ENCODE results near the gene IMMT.

The IMMT gene

DNA sequence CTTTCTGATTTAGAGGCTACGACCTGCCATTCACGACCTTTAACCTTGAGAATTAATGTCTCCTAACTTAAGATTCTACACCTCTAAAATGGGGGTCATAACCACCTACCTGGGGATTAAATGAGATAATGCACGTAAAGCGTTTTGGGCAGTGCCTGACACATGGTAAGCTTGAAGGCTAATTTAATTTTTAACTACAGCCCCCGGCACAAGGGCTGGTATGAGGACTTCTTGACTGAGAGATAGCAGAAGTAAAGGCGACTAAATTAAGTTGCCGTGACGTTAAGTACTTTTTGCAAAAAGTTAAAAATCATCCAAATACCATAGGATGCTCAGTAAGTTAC, 4.5 kb upstream of the IMMT start:
- DNase-seq (ENCODE audit: low read depth): no peak

DNA sequence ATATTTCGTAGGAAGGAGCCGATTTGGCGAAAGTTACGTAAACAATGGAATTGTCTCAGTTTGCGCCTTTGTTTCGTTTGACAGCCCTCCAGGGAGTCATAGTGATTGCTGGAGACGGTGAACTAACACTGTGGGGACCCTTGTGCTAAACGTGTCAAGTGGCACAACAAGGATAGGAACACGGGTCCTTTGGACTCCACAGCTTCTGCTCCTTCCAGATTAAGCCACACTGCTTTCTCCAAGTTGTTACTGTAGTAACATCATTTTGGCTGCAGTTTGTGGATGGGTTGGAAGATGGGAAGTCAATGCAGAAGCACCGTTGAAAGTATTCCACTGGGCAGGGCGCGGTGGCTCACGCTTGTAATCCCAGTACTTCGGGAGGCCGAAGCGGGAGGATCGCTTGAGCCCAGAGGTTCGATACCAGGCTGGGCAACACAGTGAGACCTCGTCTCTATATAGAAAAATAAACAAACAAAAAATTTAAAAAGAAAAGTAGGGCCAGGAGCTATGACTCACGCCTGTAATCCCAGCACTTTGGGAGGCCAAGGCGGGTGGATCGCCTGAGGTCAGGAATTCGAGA, 636 bp upstream of the IMMT start:
- DNase-seq (ENCODE audit: low read depth): no peak

DNA sequence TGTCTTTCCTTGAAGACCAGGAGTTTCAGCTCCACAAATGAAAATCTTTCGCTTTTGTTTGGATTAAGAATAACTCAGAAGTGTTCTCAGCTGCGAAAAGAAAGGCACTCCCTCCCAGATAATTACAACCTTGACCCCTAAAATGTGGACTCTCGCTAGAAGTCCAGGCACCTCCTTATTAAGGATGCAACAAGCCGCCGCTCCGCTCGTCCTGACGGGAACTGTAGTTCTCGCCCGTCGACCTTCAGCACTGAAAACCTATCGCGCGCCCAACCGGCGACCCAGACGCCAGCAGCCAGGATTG, 559 bp downstream of the IMMT start:
- DNase-seq (ENCODE audit: low read depth): no peak

DNA sequence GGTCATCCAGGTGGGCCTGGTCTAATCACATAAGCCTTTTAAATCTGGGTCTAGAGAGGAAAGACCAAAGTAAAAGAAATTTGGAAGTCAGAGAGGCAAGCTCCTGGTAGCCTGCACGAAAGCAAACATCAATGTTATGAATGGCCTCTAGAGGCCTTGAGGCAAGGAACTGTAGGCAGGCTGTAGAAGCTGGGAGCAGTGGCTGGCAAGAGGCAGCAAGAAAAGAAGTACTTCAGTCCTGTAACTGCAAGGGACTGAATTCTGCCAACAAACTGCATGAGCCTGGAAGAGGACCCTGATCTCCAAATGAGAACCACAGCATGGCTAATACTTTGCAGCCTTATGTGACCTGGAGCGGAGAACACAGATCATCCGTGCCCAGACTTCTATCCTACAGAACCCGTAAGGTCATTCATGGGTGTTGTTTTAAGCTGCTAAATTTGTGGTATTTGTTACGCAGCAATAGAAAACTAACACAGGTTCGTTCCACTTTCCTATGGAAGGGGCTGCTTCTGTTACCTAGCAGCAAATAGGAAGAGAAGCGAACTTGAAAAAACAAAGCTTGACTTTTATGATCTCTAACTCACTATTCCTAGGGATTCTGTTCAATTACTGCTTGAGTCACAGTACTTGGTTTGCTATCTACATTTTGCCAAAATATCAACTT, 1.2 kb downstream of the IMMT start:
- no peak for DNase-seq (ENCODE audit: low read depth)

DNA sequence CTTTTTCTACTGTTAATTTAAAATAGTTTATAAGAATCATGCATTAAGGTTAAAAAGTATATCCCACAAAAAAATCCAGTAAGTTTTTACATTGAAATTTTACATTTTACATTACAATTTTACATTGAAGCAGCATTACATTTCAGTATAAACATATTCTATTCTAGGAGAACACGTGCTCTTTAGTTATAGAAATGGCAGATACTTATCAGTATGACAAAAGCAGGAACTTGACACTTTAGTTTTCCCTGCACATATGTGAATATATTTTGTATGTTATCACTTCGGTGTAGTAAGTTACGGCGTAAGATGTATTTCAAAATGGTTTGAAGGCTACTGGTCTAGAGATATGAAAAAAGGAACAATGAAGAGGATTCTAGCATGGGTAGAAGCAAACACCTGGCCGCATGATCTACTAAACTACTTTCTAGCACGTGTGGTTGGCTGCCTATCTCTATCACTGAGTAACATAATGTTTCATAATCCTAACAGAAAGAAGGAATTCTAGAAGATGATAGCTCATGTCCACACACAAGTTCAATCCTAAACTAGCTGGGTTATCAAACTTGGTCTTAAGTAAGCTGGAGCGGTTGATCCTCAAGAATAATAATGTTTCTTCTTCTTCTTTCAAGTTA, 5.4 kb downstream of the IMMT start:
- no peak for DNase-seq (ENCODE audit: low read depth)

DNA sequence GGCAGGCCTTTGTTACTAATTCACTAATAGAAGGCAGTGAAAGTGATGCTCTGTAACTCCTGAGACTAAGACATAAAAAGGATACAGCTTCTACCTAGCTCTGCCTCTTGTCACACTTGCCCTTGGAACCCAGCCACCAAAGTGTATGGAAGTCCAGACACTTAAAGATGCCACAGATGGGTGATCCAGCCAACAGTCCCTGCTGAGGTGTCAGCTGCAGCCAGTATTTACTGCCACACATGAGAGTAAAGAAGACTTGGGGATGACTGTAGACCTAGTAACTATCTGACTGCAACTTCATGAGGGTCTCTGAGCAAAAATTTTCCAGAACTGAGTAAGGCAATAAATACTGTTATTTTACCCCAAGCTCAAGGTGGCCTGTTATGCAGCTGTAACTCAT, 8.8 kb downstream of the IMMT start:
- no peak for DNase-seq (ENCODE audit: low read depth)

DNA sequence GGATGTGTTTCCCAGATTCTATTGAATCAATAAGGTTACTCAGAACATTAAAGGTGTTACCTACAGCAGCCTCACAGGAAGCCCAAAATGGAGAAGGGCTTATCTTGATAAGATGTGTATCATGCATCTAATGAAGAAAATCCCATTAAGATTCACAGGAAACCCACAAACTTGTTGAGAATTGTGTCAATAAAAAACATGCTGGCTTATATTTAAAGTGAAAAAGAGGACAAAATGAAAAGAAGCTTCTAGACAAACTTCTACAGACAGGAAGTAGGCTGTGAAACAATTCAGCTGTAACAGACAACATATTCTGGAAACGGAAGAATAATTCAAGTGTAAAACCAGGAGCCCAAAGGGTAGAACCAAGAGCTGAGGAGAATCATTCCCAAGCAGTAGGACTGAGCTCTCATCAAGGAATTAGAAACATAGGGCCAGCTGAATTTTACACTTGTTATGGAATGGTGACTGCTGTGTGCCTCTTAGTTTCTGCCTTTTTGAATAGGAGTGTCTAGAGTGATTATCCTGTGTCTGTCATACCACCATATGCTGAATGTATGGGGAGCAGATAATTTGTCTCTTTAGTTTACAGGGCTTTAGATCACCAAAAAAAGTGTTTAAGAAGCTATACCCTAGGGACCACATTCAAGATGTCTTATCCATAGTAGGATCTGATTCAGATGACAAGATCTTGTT, 9.6 kb downstream of the IMMT start:
- DNase-seq (ENCODE audit: low read depth): no peak

DNA sequence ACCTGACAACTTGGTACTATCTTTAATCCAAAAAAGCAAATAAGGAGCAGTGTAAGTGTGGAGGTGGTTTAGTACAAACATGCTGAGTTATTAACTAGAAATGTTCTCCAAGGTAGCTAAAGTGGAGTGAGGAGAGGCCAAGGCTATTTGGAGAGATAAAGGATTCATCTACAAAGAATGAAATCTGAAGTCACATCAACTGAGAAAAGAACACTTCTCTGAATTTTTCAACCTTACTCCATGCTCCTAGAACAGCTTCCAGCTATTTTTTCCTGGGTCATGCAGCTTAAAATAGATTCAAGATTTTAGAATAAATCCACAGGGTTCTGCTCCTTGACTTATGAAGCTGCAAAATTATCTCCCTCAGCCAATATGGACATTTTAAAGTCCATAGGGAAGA, 18.7 kb downstream of the IMMT start:
- no peak for DNase-seq (ENCODE audit: low read depth)

DNA sequence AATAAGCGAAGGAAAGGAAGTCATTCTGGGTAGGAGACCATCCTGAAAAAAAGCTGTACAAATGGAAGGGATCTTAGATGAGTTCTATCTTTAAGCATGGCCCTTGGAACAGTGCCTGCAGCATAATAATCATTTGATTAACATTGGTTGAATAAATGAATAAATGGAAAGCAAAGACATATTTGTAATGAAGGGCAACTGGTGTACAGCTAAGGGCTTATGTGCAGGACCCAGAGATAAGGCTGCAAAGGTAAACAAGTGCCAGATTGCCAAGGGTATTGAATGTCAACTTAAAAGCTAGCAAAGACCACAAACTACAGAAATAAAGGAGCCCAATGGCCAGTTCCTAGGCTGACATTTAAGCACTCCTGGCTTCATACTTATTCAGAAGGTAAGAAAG, 19.4 kb downstream of the IMMT start:
- no peak for DNase-seq (ENCODE audit: low read depth)

DNA sequence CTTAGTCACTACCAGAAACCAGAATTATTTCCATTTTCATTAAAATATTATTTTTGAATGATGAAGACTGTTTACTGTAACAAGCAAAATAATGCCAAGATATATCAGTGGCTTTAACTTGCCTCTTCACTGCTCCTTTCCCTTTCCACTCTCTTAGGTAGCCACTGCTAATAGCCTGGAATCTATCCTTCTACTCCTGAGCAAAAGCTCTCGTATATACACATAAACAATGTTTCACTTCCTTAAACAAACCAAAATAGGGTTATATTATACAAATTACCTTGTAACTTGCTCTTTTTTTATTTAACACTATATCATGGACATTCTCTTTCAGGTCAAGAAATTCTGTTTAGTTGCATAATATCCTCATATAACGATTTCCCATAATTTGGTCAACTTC, 20.8 kb downstream of the IMMT start:
- DNase-seq (ENCODE audit: low read depth): no peak

DNA sequence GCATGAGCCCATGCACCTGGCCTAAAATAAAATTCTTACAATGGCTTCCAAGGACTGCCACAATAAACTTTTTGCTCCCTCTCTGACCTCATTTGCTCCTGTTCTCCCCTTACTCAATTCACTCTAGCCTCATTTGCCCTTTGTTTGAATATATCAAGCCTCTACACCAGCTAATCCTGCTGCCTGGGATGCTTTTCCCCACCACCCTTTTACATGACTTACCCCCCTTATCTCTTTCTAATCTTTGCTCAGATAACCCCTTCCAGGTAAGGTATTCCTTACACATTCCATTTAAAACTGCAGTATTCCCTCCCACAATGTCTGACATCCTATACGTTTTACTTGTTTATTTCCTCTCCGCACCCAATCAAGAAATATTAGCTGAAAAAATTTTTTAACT, 22.7 kb downstream of the IMMT start:
- no peak for DNase-seq (ENCODE audit: low read depth)

DNA sequence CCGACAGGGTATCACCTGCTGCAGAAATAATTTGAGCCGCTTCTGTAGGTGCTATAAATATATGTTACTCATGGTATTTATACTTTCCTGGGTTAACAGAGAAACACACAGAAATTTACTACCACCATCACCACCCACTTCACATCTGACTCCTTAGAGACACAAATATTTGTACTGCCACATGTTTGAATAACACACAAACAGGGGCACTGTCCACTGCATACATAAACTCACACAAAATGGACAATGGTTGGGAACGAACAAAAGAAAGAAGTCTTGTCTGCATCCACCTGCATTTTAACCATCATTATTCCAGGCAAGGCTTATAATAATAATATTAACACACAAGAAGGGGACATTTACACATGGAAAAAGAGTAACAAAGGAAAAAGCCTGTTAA, 24.0 kb downstream of the IMMT start:
- DNase-seq (ENCODE audit: low read depth): no peak

DNA sequence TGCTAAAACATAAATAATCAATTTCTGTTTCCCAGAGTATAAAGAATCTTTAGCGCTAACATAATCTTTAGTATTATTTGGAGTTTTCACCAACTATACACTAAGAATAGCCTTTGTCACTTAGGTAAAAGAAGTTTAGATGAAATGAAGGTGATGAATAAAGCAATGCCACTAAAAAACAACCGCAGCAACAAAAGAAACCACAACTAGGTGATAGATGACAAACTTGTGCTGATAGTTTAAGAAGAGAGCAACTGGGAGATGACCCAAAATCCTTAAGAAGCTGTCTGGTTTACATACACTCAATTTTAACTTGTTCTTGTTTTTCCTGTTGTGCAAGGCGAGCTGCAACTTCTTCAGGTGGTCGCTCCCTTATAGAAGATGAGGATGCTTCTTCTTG, 24.8 kb downstream of the IMMT start:
- DNase-seq (ENCODE audit: low read depth): no peak

DNA sequence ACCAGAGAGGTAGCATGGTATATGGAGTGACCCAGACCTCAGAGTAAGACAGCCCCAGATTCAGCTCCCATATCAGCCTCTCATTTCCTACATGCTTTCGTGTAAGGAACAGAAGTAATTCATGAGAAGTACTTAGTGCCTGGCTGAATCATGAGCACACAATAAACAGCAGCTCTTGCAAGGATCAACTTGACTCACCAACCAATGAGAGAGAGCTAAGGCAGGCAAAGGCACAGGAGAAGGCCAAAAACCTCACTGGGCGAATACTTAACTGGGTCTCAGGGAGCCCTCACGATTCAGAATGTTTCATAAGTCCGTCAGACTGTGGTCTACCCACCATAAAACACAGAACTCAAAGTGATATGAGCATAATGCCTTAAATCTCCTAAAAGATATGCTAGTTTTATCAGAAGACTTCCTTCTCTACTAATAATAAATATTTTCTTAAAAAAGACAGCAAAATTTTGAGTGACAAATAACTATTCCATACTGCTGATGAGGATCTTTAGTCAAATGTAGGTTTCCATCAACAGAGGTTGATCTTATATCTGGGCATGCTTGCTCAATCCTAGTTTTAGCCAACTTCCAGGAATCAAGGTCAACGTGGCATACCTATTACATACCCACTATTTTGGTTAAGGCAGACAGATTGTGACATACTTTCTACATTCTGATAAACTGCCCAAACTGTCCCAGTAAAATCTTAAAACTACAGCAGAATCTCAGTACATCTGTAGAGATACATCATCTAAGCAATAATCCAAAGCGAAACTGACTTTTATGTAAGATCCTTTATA, 34.9 kb downstream of the IMMT start:
- no peak for DNase-seq (ENCODE audit: low read depth)

DNA sequence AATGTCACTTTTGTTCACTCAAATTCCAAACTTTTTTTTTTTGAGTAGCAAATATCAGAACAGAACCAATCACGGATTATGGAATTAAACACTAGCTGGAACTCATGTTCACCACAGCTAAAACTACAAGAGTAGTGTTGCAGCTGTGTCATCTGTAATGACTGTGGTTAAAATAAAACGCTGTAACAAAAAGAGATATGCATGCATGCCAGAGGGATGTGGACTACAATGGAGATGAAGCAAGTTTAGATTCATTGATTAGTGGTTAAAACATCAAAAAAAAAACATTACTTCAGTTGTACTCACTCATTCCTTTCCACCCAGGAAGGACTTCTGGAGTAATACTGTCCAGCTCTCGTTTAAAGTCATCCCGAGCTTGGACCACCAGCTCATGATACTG, 37.0 kb downstream of the IMMT start:
- DNase-seq (ENCODE audit: low read depth): no peak

DNA sequence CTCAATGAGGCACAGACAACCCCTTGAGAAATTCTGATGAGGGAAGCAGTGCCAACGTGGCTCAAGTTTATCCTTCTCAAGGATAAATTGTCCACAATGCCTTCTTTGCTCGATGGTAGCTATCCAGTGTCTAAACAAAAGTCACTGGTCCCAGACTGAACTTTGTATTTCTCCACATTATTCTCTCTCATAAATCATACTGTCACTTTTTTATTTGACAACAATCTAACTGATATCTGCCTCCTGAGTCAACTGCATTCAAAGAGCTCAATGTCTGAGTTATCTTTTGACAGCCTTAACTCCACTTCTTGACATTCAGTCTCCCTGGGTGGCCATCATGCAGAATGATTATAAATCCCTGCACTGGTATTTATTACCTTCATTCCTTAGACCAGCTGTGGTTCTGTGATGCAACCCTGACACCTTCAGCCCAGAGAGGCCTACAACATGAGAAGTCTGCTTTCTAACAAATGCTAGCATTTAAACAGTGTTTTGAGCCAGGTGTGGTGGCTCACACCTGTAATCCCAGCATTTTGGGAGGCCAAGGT, 38.2 kb downstream of the IMMT start:
- DNase-seq (ENCODE audit: low read depth): no peak

DNA sequence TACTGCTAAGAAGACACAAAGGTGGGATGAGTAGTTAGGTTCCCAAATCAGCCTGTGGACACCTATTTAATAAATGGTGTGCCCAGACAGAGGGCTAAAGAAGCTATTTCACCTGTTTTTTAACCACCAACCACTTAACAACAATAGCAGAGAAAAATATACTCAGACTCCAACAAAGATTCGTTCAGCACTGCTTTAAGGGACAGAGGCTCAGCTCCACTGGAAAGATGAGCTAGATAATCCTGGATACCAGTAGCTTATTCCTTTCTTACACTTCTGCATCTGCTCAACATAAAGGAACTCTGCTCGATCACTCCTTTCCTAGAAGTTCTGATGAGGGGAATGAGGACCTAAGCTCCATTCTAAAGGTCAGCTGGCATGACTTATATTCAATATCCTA, 44.8 kb downstream of the IMMT start:
- no peak for DNase-seq (ENCODE audit: low read depth)

DNA sequence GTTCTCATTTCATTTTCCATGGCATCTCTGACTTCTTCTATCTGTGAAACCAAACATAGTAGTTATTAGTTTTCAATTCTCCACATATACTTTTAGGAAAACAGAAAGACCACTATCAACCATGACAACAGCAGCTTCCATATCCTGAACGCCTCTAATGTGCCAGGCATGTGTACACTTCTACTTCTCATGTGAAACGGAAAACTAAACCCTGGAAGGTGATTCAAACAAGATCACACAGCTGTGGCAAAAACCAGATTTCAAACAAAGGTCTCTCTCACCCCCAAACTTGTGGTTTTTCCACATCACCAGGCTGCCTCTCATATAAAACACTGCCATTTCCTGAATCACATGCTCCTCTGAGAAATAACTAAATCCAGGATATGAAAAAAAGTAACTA, 47.5 kb downstream of the IMMT start:
- DNase-seq (ENCODE audit: low read depth): no peak

DNA sequence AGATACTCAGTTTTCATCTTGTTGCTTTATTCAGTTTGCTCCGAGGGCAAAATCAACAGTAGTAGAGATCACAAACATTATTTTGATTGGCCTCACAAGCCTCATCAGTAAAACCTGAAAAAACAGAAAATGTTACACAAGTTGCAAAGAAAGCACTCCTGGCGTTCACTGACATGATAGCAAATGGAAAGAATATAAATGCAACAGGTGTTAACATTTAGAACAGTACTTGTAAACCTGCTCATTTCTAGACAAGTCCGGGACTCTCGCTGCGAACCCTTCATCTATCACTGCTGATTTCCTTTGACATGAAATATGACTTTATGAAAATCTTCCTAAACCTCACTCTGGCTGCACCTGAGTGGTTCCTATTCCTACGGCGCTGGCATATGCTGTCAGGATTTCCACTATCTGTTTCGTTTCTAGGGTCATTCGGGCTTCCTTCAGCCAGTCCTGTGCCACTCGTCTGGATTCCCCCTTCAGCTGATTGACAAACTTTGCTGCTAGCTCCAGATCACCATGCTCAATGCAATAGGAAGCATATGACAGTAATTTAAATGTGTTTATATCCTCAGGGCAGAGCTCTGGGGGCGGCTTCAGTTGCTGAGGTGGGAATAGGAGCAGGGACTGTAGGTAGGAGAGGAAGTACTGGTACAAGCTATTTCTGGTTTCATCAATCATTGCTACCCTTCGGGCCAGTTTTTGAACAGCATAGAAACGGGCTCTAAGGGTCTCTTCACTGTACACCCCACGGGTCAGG, 51.2 kb downstream of the IMMT start:
- no peak for DNase-seq (ENCODE audit: low read depth)

DNA sequence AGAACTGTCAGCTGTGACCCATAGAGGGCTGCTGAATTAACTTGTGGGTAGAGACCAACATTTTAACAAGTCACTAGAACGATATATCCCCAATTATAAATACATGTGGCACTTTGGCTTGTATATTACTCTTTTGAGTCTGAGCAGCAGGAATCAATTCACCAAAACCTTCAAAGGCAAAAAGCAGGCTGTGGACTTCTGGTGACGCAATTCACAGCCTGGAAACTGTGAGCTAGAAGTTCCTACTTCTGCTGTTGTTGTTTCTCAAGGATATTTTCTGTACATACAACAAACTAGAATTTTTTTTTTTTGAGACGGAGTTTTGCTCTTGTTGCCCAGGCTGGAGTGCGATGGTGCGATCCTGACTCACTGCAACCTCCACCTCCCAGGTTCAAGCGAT, 52.0 kb downstream of the IMMT start:
- DNase-seq (ENCODE audit: low read depth): no peak

DNA sequence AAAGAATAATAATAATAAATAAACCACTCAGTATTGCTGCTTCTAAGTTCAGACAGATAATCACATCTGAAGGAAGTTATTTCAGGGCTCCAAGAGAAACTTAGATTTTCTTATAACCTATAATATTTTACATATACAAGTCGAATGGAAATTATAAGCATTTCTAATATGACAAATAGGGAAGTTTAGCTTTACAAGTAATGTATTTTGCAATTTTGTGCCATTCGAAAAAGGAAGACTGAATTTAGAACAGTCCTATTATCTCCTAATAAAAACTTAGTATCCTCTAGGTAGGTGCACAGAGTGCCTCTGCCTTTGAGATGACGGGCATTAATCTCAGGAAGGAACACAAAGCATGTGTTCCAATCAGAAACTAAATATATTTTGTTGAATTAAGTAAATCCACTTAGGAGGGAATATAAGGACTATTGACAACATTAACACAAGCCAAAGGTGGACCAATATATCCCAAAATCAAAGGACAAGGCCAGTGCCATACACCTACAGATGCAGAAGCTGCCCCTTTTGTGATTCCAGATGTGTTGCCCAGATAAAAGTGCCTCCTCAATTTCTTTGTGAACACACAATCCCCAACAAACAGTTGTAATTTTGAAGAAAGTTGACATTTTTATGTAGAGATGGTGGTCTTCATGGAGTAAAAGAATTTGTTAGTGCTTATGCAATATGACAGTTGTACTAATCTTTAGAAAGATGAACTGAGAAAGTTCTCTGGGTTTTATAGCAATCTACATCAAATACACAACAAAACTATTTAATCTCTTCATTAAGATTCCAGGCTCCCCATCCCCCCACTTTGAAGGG, 52.6 kb downstream of the IMMT start:
- DNase-seq (ENCODE audit: low read depth): no peak

Data from activated T-helper 9 cell treated with anti-CD3 and anti-CD28 coated beads, Interleukin-2, amount 50 U/mL, for 16 hours (primary cell).